Tibial nerve (tissue), 3 donors: ENCODE data around the gene ATIC.

Source experiments
- CTCF ChIP-seq, 5 experiments: fragments of 200-600 bp in 3 of 5; fragments of 450-650 bp in 2 of 5; sonication (generic) in 3 of 5; IDR thresholded peaks; one replicate each; pipeline ENCODE4 v1.5.1; 2016 to 2019; ENCODE audit warnings: antibody characterized with exemption in 5 of 5, mild to moderate bottlenecking in 3 of 5, moderate library complexity in 2 of 5
- POLR2A ChIP-seq, 2 donors: fragments of 450-650 bp; IDR thresholded peaks; one replicate each; pipeline ENCODE4 v1.6.1; 2017; ENCODE audit warnings: antibody characterized with exemption in 2 of 2, mild to moderate bottlenecking in 2 of 2, moderate library complexity in 2 of 2

- TF ChIP-seq CTCF (IDR thresholded peaks at IDR 0.05) (no peak), POLR2A (IDR thresholded peaks at IDR 0.05) (no peak)
These were observed 9.9 kb upstream of the ATIC start for GRCh38 chr2:215301994-215302393.
